ENCODE data around the gene RHEX.

GRCh38 chr1:206065547-206066145 is 12.7 kb downstream of the RHEX start:
- no peak for TF ChIP-seq CTCF (IDR thresholded peaks at IDR 0.05)
- no peak for TF ChIP-seq POLR2A (IDR thresholded peaks at IDR 0.05)

All from heart left ventricle (tissue), 13 donors.